NB4 (cell line): ENCODE data around the gene CALCOCO2.

Source experiments
- DNase-seq: peaks from one replicate; pipeline ENCODE4 v3.0.0; 2010; ENCODE audit warnings: low read depth
- H3K4me3 ChIP-seq: one replicate; pipeline ENCODE4 v1.5.1; 2011; ENCODE audit warnings: mild to moderate bottlenecking, low read depth, low read length, moderate library complexity
- CTCF ChIP-seq: IDR thresholded peaks from one replicate; pipeline ENCODE4 v1.5.1; 2012; ENCODE audit warnings: low read depth, low read length
- MAX ChIP-seq: IDR thresholded peaks from 2 replicates; pipeline ENCODE4 v1.6.1; 2011; ENCODE audit warnings: low read depth, low read length
- MYC ChIP-seq: IDR thresholded peaks from 2 replicates; pipeline ENCODE4 v1.6.1; 2011; ENCODE audit warnings: low read depth, low read length
- POLR2A ChIP-seq: IDR thresholded peaks from 2 replicates; pipeline ENCODE4 v1.6.1; 2011; ENCODE audit warnings: mild to moderate bottlenecking; ENCODE audit not compliant: insufficient read length; ENCODE audit errors: extremely low read depth

CALCOCO2 gene

DNA sequence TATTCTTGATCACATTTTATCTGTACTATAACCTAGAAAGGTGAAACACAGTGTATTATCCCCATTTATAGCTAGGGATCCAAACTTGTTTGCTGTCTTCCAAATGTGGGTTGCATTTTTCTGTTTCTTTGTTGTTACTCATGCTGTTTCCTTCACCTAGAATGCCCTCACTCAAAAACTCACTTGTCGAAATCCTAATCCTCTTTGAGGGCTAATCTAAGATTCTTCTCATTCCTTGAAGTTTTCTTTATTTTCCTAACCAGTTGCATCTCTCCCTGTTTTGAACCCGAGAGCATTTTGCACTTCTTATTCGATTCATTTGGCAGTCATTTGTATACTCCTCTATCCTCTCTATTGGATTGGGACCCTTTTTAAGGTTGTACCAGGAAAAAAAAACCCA lies 9.6 kb downstream of the CALCOCO2 start:
- no peak for DNase-seq
- TF ChIP-seq POLR2A, result no peak
- no peak for TF ChIP-seq MAX
- TF ChIP-seq CTCF, result no peak
- no peak for TF ChIP-seq MYC
- H3K4me3 ChIP-seq, result no peak overlapping the region

DNA sequence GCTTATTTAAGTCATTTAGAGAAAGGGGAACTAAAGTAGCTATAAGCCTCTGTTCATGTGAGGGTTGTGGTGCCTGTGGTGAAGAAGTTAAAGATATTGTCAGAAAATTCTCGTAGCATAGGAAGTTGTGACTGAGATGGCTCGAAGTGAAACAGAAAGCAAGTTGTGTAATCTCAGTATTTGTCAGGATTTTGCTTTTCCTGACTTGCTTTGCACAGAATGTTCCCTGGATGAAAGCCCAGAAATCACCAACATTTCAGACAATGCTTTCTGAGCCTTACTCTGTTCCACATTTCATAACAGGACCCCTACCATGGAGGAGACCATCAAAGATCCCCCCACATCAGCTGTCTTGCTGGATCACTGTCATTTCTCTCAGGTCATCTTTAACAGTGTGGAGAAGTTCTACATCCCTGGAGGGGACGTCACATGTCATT lies 10.6 kb downstream of the CALCOCO2 start:
- TF ChIP-seq CTCF (no peak), MYC (no peak), POLR2A (no peak), MAX (no peak)
- peak; percentile 86 for DNase-seq
- peak overlapping the region; percentile 35 for H3K4me3 ChIP-seq

GRCh38 chr17:48842746-48843145 lies 11.9 kb downstream of the CALCOCO2 start:
- no peak for DNase-seq
- no peak overlapping the region for H3K4me3 ChIP-seq
- TF ChIP-seq CTCF, result no peak
- TF ChIP-seq MAX, result no peak
- no peak for TF ChIP-seq MYC
- no peak for TF ChIP-seq POLR2A

DNA sequence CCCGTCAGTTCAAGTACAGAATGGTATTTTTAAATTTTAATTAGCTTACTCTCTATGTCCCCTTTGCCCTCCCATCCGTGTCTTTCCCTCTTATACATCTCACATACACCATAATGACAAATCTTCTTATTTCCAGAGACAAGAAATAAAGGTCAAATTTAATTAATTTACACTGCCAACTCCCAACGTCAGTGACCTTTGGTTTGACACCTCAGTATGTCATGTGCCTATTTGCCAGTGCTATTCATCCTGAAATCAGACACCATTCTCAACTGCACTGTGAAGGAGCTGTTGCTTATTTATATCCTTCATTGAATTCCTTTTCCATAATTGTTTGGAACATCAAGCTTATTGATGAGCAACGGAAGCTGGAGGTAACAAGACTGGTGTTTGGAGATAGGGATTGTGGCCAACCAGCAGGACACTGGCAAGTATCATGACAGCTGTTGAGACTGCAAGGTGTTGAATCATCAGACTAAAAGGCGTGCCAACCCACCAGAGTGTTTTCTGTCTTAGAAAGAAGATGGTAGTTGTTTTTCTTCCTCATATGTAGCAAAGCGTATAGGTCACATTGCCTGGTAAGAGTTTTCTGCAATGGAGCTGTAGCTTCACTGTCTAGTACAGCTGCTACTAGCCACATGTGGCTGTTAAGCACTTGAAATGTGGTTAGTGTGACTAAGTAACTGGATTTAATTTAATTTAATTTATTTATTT lies 12.5 kb downstream of the CALCOCO2 start:
- TF ChIP-seq CTCF (no peak), MAX (no peak), POLR2A (no peak), MYC (no peak)
- DNase-seq, result peak; percentile 18
- no peak overlapping the region for H3K4me3 ChIP-seq

- no peak overlapping the region for H3K4me3 ChIP-seq
- no peak for TF ChIP-seq POLR2A
- no peak for TF ChIP-seq CTCF
- TF ChIP-seq MYC, result no peak
- TF ChIP-seq MAX, result no peak
- no peak for DNase-seq
Observed at GRCh38 chr17:48850792-48851323, 20.0 kb downstream of the CALCOCO2 start.
